ENCODE data around the gene ZBTB47. TPM values are rescaled to one million over a fixed set of nuclear protein-coding genes. Genes with fewer than 3 reads are reported as not detected.

The ZBTB47 gene
- total RNA-seq, 1 donor from 2014 or later, result 20.5 TPM

DNA sequence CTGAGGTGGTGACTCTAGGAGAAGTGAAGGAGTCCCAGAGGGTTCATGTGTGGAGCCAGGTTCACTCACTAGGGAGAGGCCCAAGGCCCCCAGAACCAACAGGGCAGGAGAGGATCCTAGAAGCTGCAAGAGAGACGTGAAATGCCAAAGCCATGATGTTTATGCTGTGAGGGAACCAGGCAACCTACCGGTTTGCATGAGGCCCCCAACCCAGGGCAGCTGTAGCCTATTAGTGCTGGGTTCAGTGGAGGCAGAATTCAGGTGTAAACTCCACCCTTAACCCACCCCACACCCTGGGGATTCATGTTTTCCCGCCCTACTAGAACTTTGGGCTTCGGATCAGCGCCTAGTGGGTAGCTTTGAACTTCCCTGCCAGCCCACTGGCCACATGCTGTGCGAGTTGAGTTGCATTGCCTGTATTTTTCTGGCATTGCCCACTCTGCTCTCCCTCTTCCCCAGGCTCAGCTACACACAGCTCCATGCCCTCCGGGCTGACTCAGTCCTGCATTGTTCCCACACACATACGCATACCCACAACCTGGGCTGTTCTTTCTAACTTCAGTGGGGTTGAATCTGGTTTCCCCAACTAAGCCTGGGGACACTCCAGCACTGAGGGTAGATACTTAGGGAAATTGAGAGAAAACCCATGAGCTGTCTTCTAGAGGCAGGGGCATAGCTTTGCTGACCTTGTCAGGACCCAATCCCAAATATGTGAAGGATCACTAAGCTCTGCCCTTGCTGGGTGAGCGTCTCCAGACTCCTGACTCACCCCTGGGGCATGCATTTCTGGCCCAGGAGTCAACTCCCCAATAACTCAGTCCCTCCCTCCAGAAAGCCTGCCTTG lies 2.0 kb upstream of the ZBTB47 start:
- peak overlapping the region; percentile 90 for H3K27ac Mint-ChIP-seq (ENCODE audit: unreplicated experiment)
- H3K36me3 Mint-ChIP-seq (ENCODE audit: low read depth, unreplicated experiment), result peaks cover 16% of the 10 kb centered on the region
- peaks cover 16% of the 10 kb centered on the region for H3K27me3 Mint-ChIP-seq (ENCODE audit: unreplicated experiment)
- TF ChIP-seq, protein P1, sequence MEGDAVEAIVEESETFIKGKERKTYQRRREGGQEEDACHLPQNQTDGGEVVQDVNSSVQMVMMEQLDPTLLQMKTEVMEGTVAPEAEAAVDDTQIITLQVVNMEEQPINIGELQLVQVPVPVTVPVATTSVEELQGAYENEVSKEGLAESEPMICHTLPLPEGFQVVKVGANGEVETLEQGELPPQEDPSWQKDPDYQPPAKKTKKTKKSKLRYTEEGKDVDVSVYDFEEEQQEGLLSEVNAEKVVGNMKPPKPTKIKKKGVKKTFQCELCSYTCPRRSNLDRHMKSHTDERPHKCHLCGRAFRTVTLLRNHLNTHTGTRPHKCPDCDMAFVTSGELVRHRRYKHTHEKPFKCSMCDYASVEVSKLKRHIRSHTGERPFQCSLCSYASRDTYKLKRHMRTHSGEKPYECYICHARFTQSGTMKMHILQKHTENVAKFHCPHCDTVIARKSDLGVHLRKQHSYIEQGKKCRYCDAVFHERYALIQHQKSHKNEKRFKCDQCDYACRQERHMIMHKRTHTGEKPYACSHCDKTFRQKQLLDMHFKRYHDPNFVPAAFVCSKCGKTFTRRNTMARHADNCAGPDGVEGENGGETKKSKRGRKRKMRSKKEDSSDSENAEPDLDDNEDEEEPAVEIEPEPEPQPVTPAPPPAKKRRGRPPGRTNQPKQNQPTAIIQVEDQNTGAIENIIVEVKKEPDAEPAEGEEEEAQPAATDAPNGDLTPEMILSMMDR (IDR thresholded peaks at IDR 0.05; ENCODE audit: unreplicated experiment), result no peak
- peaks cover 36% of the 10 kb centered on the region for H3K4me1 Mint-ChIP-seq (ENCODE audit: unreplicated experiment)
- DNase-seq (ENCODE audit: low spot score), result no peak
- peak overlapping the region; percentile 68 for H3K4me3 Mint-ChIP-seq (ENCODE audit: unreplicated experiment)
- H3K9me3 Mint-ChIP-seq (ENCODE audit: unreplicated experiment), result no peaks in the 10 kb centered on the region

DNA sequence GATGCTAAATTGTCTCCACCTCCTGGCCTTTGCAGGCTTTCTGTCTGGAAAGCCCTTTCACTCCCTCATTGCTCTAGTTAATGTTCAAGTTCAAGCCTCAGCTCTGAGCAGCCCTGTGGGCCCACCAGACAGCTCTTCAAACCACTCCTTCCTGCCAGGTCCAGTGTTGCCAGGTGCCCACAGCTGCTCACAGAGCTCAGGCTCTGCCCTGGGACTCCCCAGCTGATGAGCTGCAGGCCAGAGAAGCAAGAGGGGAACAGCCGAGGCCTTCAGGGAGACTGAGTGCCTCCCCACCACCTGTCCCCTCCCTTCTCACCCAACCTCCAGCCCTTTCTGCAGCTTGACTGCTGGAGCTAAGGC lies 1.3 kb upstream of the ZBTB47 start:
- Mint-ChIP-seq H3K36me3 (ENCODE audit: low read depth, unreplicated experiment) (peaks cover 12% of the 10 kb centered on the region), H3K27ac (ENCODE audit: unreplicated experiment) (peak overlapping the region; percentile 90), H3K27me3 (ENCODE audit: unreplicated experiment) (peaks cover 19% of the 10 kb centered on the region), H3K4me3 (ENCODE audit: unreplicated experiment) (peak overlapping the region; percentile 68), H3K9me3 (ENCODE audit: unreplicated experiment) (no peaks in the 10 kb centered on the region), H3K4me1 (ENCODE audit: unreplicated experiment) (peaks cover 30% of the 10 kb centered on the region)
- DNase-seq (ENCODE audit: low spot score), result no peak
- TF ChIP-seq, protein P1 (IDR thresholded peaks at IDR 0.05; ENCODE audit: unreplicated experiment), result no peak

DNA sequence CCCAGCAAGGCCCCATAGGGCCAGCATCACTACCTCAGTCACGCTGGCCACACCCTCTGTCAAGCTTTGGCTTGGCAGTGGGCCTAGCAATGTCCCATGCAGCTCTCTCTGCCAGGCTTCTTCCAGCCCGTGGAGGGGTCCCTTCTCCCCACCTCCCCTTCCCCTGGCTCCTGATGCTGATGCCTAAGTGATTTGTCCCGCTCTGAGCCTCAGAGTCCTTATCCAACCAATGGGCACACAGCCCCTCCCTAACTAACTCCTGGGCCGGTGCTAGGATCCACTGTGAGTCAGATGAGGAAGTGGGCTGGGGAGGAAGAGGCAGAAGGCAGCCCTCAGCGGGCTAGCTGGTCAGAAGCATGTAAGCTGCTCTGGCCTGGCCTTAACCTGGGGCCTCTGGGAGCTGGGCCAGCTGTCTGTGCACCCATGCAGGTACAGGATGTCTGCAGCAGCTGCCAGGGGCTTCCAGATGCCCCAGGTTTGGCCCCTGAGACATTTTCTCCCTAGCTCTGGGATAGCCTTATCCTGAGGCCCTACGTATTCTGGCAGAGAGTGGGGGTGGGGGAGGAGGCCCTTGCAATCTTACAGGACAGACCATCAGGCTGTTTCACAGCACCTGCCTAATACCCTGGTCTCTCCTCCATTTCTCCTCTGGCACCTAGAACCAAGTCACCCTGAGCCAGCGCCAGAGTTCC lies 740 bp upstream of the ZBTB47 start:
- H3K4me3 Mint-ChIP-seq (ENCODE audit: unreplicated experiment), result peak overlapping the region; percentile 89
- no peak for DNase-seq (ENCODE audit: low spot score)
- TF ChIP-seq, protein P1 (IDR thresholded peaks at IDR 0.05; ENCODE audit: unreplicated experiment), result no peak
- H3K36me3 Mint-ChIP-seq (ENCODE audit: low read depth, unreplicated experiment), result peaks cover 12% of the 10 kb centered on the region
- no peaks in the 10 kb centered on the region for H3K9me3 Mint-ChIP-seq (ENCODE audit: unreplicated experiment)
- H3K4me1 Mint-ChIP-seq (ENCODE audit: unreplicated experiment), result peaks cover 29% of the 10 kb centered on the region
- peak overlapping the region; percentile 80 for H3K27ac Mint-ChIP-seq (ENCODE audit: unreplicated experiment)
- peaks cover 22% of the 10 kb centered on the region for H3K27me3 Mint-ChIP-seq (ENCODE audit: unreplicated experiment)

DNA sequence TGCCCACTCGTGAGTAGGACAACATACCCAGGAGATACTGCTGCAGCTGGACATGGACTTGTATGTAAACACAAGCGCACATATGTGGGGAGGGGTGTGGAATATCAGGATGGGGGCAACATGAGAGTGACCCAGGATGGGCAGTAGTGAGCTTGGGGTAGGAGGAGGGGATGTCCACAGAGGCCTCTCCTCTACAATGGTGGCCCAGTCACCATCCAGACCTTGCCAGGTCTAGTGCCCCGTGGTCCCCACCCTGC lies 266 bp upstream of the ZBTB47 start:
- peak overlapping the region; percentile 80 for H3K27ac Mint-ChIP-seq (ENCODE audit: unreplicated experiment)
- peaks cover 20% of the 10 kb centered on the region for H3K27me3 Mint-ChIP-seq (ENCODE audit: unreplicated experiment)
- H3K4me3 Mint-ChIP-seq (ENCODE audit: unreplicated experiment), result peak overlapping the region; percentile 89

More for the DNA sequence above, 266 bp upstream of the ZBTB47 start:
- TF ChIP-seq, protein P1 (IDR thresholded peaks at IDR 0.05; ENCODE audit: unreplicated experiment), result no peak
- H3K36me3 Mint-ChIP-seq (ENCODE audit: low read depth, unreplicated experiment), result peaks cover 7% of the 10 kb centered on the region
- no peak for DNase-seq (ENCODE audit: low spot score)
- H3K4me1 Mint-ChIP-seq (ENCODE audit: unreplicated experiment), result peaks cover 29% of the 10 kb centered on the region
- no peaks in the 10 kb centered on the region for H3K9me3 Mint-ChIP-seq (ENCODE audit: unreplicated experiment)
